GM18870 (cell line): Measurements from ENCODE around the gene HMGXB3.
"Not testable (repeated sequence)": the region's sequence is repeated elsewhere in the genome, so short reads cannot be mapped to it uniquely, and the experiment has no call there.

Source experiments
- ATAC-seq: cut with Tn5 transposase; IDR thresholded peaks from one replicate; pipeline ENCODE4 v1.9.1; 2021; ENCODE audit warnings: moderate library complexity; ENCODE audit not compliant: unreplicated experiment

Gene HMGXB3

GRCh38 chr5:150050172-150050811 is 49.8 kb downstream of the HMGXB3 start:
- ATAC-seq: not testable (repeated sequence)

GRCh38 chr5:150051657-150052195 is 51.2 kb downstream of the HMGXB3 start:
- no peak for ATAC-seq

GRCh38 chr5:150052226-150052955 is 51.9 kb downstream of the HMGXB3 start:
- no peak for ATAC-seq

DNA sequence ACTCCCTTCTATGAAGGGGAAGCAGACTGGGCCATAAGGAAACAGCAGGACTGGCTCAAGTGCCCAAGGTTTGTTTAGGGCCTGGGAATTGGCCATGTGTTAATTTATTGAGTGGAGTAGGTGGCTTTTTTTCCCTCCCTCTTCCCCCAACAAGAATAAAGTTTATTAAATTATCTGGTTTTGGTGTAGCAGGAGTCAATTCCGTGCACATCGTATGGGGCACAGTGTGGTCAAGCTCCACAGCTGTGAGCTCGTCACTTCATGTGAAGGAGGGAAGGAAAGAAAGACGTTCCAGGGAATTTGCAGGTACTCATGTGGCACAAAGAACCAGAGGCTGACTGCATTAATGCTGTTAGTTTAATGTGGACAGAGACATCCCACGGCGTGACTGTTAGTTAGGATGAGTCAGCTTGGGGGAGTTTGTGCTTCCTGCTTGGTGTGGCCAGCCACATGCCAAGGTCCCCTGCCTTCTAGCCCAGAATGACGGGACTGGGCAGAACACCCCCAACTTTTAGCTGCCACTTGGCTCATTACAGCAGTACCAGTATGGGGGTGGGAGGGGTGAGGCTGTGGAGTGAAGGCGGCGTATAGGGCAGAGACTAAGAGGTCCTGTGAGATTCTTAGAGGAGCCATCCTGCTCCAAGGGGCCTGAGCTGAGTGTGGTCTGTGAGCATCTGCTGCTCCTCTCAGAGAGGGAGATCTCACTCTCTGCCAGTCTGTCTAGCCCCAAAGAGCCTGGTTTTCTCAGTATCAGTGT is 52.6 kb downstream of the HMGXB3 start:
- no peak for ATAC-seq

GRCh38 chr5:150053713-150054392 is 53.3 kb downstream of the HMGXB3 start:
- no peak for ATAC-seq

DNA sequence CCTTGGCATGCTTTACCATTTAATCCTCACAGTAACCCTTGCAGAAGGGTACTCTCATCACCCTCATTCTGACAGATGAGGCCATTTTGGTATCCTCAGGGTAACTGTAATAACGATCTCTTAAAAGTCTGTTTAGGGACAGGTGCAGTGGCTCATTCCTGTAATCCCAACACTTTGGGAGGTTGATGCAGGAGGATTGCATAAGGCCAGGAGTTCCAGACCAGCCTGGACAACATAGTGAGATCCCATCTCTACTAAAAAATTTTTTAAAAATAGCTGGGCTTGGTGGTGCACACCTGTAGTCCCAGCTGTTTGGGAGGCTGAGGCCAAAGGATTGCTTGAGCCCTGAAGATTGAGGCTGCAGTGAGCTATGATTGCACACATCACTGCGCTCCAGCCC is 54.0 kb downstream of the HMGXB3 start:
- ATAC-seq: no peak

GRCh38 chr5:150055326-150056074 is 55.0 kb downstream of the HMGXB3 start:
- ATAC-seq: no peak

- ATAC-seq: no peak
Measured at GRCh38 chr5:150056075-150056443, 55.5 kb downstream of the HMGXB3 start.

- ATAC-seq: no peak
Measured at GRCh38 chr5:150057052-150057451, 56.5 kb downstream of the HMGXB3 start.

DNA sequence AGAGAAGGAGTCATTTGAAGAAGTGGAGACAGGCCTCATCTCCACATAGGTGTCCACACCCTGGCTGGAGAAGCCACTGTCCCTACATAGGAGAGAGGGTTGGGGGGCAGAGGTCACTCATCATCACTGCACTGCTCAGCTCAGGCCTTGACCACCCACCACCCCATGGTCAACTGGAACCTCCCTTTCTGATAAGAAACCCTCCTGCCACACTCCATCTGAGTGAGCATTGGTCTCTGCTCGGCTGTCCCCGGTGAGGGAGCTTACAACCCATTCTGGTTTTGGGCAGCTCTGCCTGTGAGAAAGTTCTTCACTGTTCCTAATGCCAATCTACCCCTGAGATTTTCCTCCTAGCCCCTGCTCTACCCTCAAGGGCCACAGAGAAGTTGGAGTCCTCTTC is 57.0 kb downstream of the HMGXB3 start:
- no peak for ATAC-seq

DNA sequence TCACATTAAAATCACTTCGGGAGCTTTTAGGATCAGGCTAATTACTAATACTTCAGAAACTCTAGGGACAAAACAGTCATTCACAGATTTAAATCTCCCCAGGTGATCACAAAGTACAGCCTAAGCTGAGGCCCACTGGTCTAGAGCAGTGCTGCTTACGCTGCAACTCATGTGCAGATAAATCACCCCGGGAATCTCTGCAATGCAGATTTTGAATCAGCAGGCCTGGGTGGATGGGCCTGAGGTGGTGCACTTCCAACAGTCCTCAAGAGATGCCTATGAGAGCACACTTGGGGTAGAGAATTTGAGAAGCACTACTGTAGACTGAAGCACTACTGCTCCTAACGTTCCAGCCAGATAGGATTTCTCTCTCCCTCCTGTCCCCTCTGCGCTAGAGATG is 57.5 kb downstream of the HMGXB3 start:
- no peak for ATAC-seq

GRCh38 chr5:150058480-150059126 is 58.1 kb downstream of the HMGXB3 start:
- no peak for ATAC-seq

GRCh38 chr5:150059623-150060022 is 59.1 kb downstream of the HMGXB3 start:
- no peak for ATAC-seq

GRCh38 chr5:150060471-150060870 is 59.9 kb downstream of the HMGXB3 start:
- ATAC-seq: no peak

DNA sequence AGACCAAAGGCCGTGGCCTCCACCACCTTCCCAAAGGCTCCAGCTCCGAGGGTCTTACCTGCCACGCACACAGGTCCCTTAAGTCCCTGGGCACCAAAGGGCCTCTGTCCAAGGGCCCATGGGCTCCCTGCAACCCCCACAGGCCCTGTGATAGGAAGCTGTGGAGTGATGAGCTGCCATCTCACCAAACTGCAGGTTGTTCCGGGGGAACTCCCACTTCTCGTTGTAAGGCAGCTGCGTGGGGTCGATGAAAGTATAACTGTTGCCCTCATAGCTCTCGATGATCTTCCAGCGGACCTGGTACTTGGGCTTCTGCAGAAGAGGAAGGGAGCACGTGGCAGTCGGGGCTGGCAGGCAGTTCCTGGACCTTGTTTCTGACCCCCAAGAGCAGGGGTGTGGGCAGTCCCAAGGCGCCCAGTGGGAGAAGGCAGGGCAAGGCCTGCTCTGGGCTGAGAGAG is 61.0 kb downstream of the HMGXB3 start:
- no peak for ATAC-seq

DNA sequence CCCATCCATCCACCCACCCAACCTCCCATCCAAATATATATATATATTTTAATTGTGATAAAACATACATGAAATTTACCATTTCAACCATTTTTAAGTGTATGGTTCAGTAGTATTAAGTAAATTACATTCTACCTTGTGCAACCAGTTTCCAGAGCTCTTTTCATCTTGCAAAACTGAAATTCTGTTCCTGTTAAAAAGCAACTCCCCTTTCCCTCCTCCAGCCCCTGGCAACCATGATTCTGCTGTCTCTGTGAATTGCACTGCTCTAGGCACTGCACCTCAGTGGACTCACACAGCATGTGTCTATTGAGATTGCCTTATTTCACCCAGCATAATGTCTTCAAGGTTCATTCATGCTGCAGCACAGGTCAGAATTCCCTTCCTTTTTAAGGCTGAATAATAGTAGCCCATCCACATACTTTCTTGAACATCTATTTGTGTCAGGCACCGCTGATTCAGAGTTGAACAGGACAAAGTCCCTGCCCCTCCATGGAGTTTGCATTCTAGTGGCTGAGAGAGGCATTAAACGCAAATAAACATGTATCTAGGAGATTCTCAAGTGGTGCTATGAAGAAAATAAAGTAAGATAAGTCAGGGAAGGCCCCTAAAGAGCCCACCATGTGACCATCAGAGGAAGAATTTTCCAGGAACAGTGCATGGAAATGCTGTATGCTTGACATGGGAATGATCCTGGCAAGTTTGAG is 61.8 kb downstream of the HMGXB3 start:
- ATAC-seq: no peak

- ATAC-seq: no peak
Measured at GRCh38 chr5:150063638-150064037, 63.1 kb downstream of the HMGXB3 start.

DNA sequence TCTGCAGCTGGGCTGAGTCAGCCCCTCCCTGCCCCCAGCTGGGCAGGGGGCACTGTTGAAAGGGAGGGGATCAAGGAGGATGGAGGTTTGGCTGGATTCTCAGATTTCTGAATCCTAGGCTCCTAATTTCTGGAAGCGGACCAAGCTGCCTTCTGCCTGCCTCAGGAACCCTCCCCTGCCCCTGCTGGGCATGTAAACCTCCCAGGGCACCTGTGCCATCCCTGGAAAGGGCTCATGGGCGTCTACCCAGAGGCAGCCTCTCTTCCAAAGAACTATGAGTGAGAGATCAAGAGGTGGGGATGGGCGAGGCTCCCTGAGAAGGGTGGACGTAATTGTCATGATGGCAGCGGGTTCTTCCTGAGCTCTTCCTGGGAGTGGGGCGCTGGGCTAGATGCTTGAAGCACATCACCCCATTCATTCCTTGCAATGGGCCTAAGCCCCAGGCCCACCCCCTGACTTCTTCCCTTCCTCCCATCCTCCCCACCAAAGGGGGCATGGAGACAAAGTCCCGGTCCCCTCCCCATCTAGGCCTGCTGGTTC is 64.2 kb downstream of the HMGXB3 start:
- no peak for ATAC-seq

GRCh38 chr5:150065346-150065745 is 64.8 kb downstream of the HMGXB3 start:
- ATAC-seq: no peak
